ENCODE data around the gene YTHDC2.

Gene YTHDC2

GRCh38 chr5:113513384-113514288 is at the start of gene YTHDC2:
YTHDC2 (plus strand) TSS chr5:113513694; CDS start chr5:113513896, 202 bp downstream.
- peak; percentile 95 for DNase-seq

GRCh38 chr5:113474100-113474728 is 39.3 kb upstream of the YTHDC2 start:
- no peak for DNase-seq

GRCh38 chr5:113478691-113479090 is 34.8 kb upstream of the YTHDC2 start:
- no peak for DNase-seq

- no peak for DNase-seq
Observed at GRCh38 chr5:113480243-113480642, 33.3 kb upstream of the YTHDC2 start.

- peak; percentile 60 for DNase-seq
Observed at GRCh38 chr5:113487416-113487780, 26.1 kb upstream of the YTHDC2 start.

- peak; percentile 89 for DNase-seq
Observed at GRCh38 chr5:113487781-113488644, 25.5 kb upstream of the YTHDC2 start, which contains the start of gene MCC. MCC (minus strand) TSS chr5:113488453.

GRCh38 chr5:113488645-113489184 is 24.8 kb upstream of the YTHDC2 start:
- no peak for DNase-seq

- DNase-seq: peak; percentile 36
Observed at GRCh38 chr5:113489299-113489698, 24.2 kb upstream of the YTHDC2 start.

GRCh38 chr5:113490317-113490716 is 23.2 kb upstream of the YTHDC2 start:
- no peak for DNase-seq

GRCh38 chr5:113491022-113491421 is 22.5 kb upstream of the YTHDC2 start:
- DNase-seq: no peak

- no peak for DNase-seq
Observed at GRCh38 chr5:113493446-113493845, 20.0 kb upstream of the YTHDC2 start.

GRCh38 chr5:113495422-113495841 is 18.1 kb upstream of the YTHDC2 start:
- DNase-seq: peak; percentile 48

- DNase-seq: no peak
Observed at GRCh38 chr5:113502073-113502472, 11.4 kb upstream of the YTHDC2 start.

- no peak for DNase-seq
Observed at GRCh38 chr5:113503146-113503545, 10.3 kb upstream of the YTHDC2 start.

GRCh38 chr5:113505181-113505580 is 8.3 kb upstream of the YTHDC2 start:
- no peak for DNase-seq

GRCh38 chr5:113507601-113508000 is 5.9 kb upstream of the YTHDC2 start:
- no peak for DNase-seq

- DNase-seq: no peak
Observed at GRCh38 chr5:113508756-113509155, 4.7 kb upstream of the YTHDC2 start.

- DNase-seq: peak; percentile 80
Observed at GRCh38 chr5:113510836-113511451, 2.5 kb upstream of the YTHDC2 start.

- DNase-seq: no peak
Observed at GRCh38 chr5:113512341-113512740, 1.2 kb upstream of the YTHDC2 start.

- peak; percentile 42 for DNase-seq
Observed at GRCh38 chr5:113514289-113514635, 768 bp downstream of the YTHDC2 start.

GRCh38 chr5:113518884-113519283 is 5.4 kb downstream of the YTHDC2 start:
- DNase-seq: no peak

GRCh38 chr5:113519412-113519811 is 5.9 kb downstream of the YTHDC2 start:
- DNase-seq: no peak

- no peak for DNase-seq
Observed at GRCh38 chr5:113520429-113520828, 6.9 kb downstream of the YTHDC2 start.

Data from DMS53 (cell line).